H1 (cell line): ENCODE data around the gene CEP104.

Experiments used
- CTCF ChIP-seq, 3 experiments: IDR thresholded peaks; 1 replicate in 2 of 3; 2 replicates in 1 of 3; pipeline versions ENCODE4 v1.5.1 to v1.6.1; 2011; ENCODE audit warnings: low read length in 3 of 3, mild to moderate bottlenecking in 3 of 3, inconsistent platforms in 2 of 3, low read depth in 1 of 3, moderate library complexity in 1 of 3; ENCODE audit not compliant: insufficient read depth in 1 of 3; ENCODE audit errors: control extremely low read depth in 1 of 3
- EGR1 ChIP-seq: IDR thresholded peaks from 2 replicates; pipeline ENCODE4 v1.6.1; 2011; ENCODE audit warnings: low read depth, low read length, borderline replicate concordance
- TAF1 ChIP-seq: IDR thresholded peaks from 2 replicates; pipeline ENCODE4 v1.6.1; 2011; ENCODE audit warnings: mild to moderate bottlenecking, low read depth, low read length

- no peak for TF ChIP-seq TAF1
- TF ChIP-seq CTCF (IDR thresholded peaks at IDR 0.05; ENCODE audit: control extremely low read depth in 1 of 3, insufficient read depth in 1 of 3, low read depth in 1 of 3, low read length in 3 of 3): no peak
- TF ChIP-seq EGR1: no peak
Measured at GRCh38 chr1:3822421-3822820, 34.6 kb downstream of the CEP104 start.
